Fibroblast of villous mesenchyme (primary cell): Measurements from ENCODE around the gene GPR160. TPM values are rescaled to one million over a fixed set of nuclear protein-coding genes. Genes with fewer than 3 reads are reported as not detected.
"Not testable (repeated sequence)": the region's sequence is repeated elsewhere in the genome, so short reads cannot be mapped to it uniquely, and the experiment has no call there.

Experiments used
- DNase-seq: peaks from one replicate; pipeline ENCODE4 v3.0.0-alpha.2; 2010; ENCODE audit warnings: low read depth
- H3K4me3 ChIP-seq: 2 replicates; pipeline ENCODE4 v1.5.1; 2011; ENCODE audit warnings: low read depth, mild to moderate bottlenecking, low read length
- CTCF ChIP-seq: IDR thresholded peaks from 2 replicates; pipeline ENCODE4 v1.5.1; 2012; ENCODE audit warnings: low read depth, mild to moderate bottlenecking, low read length; ENCODE audit not compliant: insufficient read depth
- total RNA-seq: library from RNA; depleted of rRNA; stranded (reverse); fragments of >200 nt; gene quantifications from 2 replicates; pipeline ENCODE4 v1.2.3, GENCODE V29; 2012

The GPR160 gene
- total RNA-seq, 1 donor = 0.43 TPM

GRCh38 chr3:170102431-170102830 lies 64.6 kb downstream of the GPR160 start:
- no peak overlapping the region for H3K4me3 ChIP-seq
- TF ChIP-seq CTCF = no peak
- DNase-seq = no peak

GRCh38 chr3:170107941-170108340 lies 70.1 kb downstream of the GPR160 start:
- DNase-seq = no peak
- no peak for TF ChIP-seq CTCF
- H3K4me3 ChIP-seq = no peak overlapping the region

- no peak for DNase-seq
- H3K4me3 ChIP-seq = no peak overlapping the region
- no peak for TF ChIP-seq CTCF
These were observed 71.2 kb downstream of the GPR160 start for GRCh38 chr3:170108955-170109354.

GRCh38 chr3:170109579-170110293 lies 71.9 kb downstream of the GPR160 start:
- DNase-seq = no peak
- no peak for TF ChIP-seq CTCF
- H3K4me3 ChIP-seq = no peak overlapping the region

GRCh38 chr3:170111147-170111771 lies 73.5 kb downstream of the GPR160 start:
- no peak for DNase-seq
- TF ChIP-seq CTCF = no peak
- no peak overlapping the region for H3K4me3 ChIP-seq

GRCh38 chr3:170114165-170114564 lies 76.4 kb downstream of the GPR160 start:
- not testable (repeated sequence) for H3K4me3 ChIP-seq, DNase-seq

GRCh38 chr3:170117134-170117533 lies 79.3 kb downstream of the GPR160 start:
- H3K4me3 ChIP-seq = no peak overlapping the region
- DNase-seq = no peak
- TF ChIP-seq CTCF = peak; percentile 44
